Endothelial cell (in vitro differentiated cells): Measurements from ENCODE around the gene FLOT1. TPM values are rescaled to one million over a fixed set of nuclear protein-coding genes. Genes with fewer than 3 reads are reported as not detected.

Experiments
- DNase-seq: peaks from one replicate; pipeline ENCODE4 v3.0.0; 2021; ENCODE audit warnings: low spot score
- H3K27ac Mint-ChIP-seq: one replicate; pipeline ENCODE4 v1.8.0; 2021; ENCODE audit warnings: mixed read lengths, inconsistent platforms; ENCODE audit not compliant: unreplicated experiment
- H3K27me3 Mint-ChIP-seq: one replicate; pipeline ENCODE4 v1.8.0; 2021; ENCODE audit warnings: mild to moderate bottlenecking, moderate library complexity, mixed read lengths, inconsistent platforms; ENCODE audit not compliant: unreplicated experiment
- H3K36me3 Mint-ChIP-seq: one replicate; pipeline ENCODE4 v1.8.0; 2021; ENCODE audit warnings: mild to moderate bottlenecking, low read depth, mixed read lengths, inconsistent platforms; ENCODE audit not compliant: unreplicated experiment
- H3K4me1 Mint-ChIP-seq: one replicate; pipeline ENCODE4 v1.8.0; 2021; ENCODE audit warnings: mild to moderate bottlenecking, mixed read lengths, inconsistent platforms; ENCODE audit not compliant: unreplicated experiment
- H3K4me3 Mint-ChIP-seq: one replicate; pipeline ENCODE4 v1.8.0; 2021; ENCODE audit warnings: mild to moderate bottlenecking, mixed read lengths, inconsistent platforms; ENCODE audit not compliant: unreplicated experiment
- H3K9me3 Mint-ChIP-seq: one replicate; pipeline ENCODE4 v1.8.0; 2021; ENCODE audit warnings: mixed read lengths, inconsistent platforms; ENCODE audit not compliant: unreplicated experiment
- total RNA-seq: library from RNA; stranded (reverse); fragmentation: NEBNext Ultra II Directional; extraction: Animal tissue kit (Norgen Biotek cat#: 25700); gene quantifications from one replicate; pipeline ENCODE4 v1.2.1, GENCODE V29; 2021; ENCODE audit not compliant: unreplicated experiment
- TF ChIP-seq, protein P1 (sequence below): fragments of 200-600 bp; sonication (generic); IDR thresholded peaks from one replicate; pipeline ENCODE4 v1.5.0; 2021; ENCODE audit warnings: antibody characterized with exemption; ENCODE audit not compliant: unreplicated experiment

Gene FLOT1
- total RNA-seq, 1 donor from 2014 or later: 136 TPM

DNA sequence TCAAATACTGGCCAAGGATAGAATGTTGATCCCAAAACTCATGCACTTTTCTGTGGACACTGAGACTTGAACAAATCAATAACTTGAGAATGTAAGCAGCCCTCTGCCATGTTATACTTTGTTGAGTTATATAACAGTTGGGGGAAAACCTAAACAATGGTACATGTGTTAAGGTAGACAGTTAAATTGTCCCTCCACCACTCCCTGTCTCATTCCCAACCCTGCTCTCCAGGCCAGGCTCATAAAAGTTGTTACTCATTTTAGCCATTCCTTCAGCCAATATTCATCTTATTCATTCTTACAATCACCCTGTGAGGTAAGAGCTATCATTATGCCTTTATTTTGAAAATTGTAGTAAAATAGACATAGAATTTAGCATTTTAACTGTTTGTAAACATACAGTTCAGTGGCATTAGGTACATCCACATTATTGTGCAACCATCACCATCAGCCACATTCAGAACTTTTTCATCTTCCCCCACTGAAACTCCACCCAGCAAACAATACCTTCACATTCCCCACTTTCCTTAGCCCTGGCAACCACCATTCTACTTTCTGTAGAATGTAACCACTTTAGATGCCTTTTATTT is 40.0 kb upstream of the FLOT1 start:
- Mint-ChIP-seq H3K4me3 (peak overlapping the region; percentile 42), H3K4me1 (peaks cover 4% of the 10 kb centered on the region), H3K27ac (peak overlapping the region; percentile 11), H3K36me3 (peaks cover 4% of the 10 kb centered on the region), H3K27me3 (peaks cover 2% of the 10 kb centered on the region), H3K9me3 (no peaks in the 10 kb centered on the region)
- TF ChIP-seq, protein P1, sequence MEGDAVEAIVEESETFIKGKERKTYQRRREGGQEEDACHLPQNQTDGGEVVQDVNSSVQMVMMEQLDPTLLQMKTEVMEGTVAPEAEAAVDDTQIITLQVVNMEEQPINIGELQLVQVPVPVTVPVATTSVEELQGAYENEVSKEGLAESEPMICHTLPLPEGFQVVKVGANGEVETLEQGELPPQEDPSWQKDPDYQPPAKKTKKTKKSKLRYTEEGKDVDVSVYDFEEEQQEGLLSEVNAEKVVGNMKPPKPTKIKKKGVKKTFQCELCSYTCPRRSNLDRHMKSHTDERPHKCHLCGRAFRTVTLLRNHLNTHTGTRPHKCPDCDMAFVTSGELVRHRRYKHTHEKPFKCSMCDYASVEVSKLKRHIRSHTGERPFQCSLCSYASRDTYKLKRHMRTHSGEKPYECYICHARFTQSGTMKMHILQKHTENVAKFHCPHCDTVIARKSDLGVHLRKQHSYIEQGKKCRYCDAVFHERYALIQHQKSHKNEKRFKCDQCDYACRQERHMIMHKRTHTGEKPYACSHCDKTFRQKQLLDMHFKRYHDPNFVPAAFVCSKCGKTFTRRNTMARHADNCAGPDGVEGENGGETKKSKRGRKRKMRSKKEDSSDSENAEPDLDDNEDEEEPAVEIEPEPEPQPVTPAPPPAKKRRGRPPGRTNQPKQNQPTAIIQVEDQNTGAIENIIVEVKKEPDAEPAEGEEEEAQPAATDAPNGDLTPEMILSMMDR: no peak
- DNase-seq: no peak

DNA sequence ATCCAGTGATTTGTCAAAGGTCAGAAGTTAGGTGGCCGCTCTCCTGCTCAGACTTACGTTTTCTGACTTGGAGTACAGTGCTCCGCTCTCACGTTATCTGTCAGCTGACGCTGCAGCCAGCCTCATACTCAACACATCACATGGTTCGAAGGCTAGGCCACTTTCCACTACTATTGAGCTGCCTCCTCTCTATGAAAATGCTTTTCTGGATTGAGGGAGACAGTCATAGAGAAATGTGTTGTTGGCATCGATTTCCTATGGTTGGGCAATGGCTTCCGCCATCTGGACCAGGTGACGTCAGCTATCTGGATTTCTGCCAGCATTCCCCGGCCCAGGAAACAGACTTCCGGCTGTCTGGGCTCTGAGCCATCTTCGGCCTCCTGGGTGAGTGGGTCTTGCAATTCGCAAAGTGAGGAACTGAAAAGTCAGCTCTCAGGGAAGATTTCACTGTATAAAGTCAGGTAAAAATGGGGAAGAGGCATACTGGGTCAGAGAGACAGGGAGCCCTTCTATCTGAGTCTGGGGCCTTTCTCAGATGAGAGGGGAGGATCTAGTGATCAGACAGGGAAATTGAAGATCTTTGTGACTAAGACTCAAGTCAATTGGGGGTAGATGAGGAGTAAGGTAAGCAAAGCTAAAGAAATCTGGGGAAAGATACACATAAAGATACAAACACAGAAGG is 39.4 kb upstream of the FLOT1 start:
- Mint-ChIP-seq H3K4me3 (peak overlapping the region; percentile 42), H3K4me1 (peaks cover 4% of the 10 kb centered on the region), H3K36me3 (peaks cover 4% of the 10 kb centered on the region)

DNA sequence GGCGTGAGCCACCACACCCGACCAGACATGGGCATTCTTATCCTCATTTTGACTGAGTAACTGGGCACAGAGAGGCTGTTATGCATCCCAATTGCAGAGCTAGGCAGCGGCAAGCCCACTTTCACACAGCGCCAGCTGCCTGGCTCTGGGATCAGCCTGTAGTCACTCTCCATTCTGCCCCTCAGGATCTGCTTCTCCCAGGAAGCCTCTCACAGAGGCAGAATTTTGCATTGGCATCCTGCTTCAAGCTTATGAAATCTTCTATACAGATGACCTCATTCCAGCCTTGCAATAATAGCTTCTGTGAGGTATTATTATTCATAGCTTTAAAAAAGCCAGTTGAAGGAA is 38.9 kb upstream of the FLOT1 start:
- peaks cover 4% of the 10 kb centered on the region for H3K36me3 Mint-ChIP-seq

More for the DNA sequence above, 39.4 kb upstream of the FLOT1 start:
- DNase-seq: no peak
- TF ChIP-seq, protein P1: no peak
- Mint-ChIP-seq H3K27ac (peak overlapping the region; percentile 11), H3K27me3 (peaks cover 2% of the 10 kb centered on the region), H3K9me3 (no peaks in the 10 kb centered on the region)

DNA sequence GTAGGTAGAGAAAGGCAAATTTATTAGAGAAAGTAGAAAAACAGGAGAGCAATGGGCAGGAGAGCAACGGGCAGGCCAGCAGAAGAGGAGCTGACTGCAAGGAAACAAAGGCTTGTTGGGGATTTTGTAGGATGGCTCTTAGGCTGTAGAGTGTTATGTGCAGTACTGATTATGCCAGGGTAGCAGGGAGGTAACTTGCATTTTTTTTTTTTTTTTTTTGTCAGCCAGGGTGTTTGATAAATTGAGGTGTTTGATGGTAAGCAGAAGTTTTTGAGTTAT is 38.1 kb upstream of the FLOT1 start:
- Mint-ChIP-seq H3K36me3 (peaks cover 4% of the 10 kb centered on the region), H3K4me1 (peaks cover 4% of the 10 kb centered on the region), H3K27ac (no peak overlapping the region), H3K4me3 (no peak overlapping the region), H3K9me3 (no peaks in the 10 kb centered on the region), H3K27me3 (peaks cover 2% of the 10 kb centered on the region)
- no peak for DNase-seq
- TF ChIP-seq, protein P1: no peak

More for the DNA sequence above, 38.9 kb upstream of the FLOT1 start:
- H3K4me3 Mint-ChIP-seq: no peak overlapping the region
- no peak overlapping the region for H3K27ac Mint-ChIP-seq
- peaks cover 2% of the 10 kb centered on the region for H3K27me3 Mint-ChIP-seq
- H3K9me3 Mint-ChIP-seq: no peaks in the 10 kb centered on the region
- H3K4me1 Mint-ChIP-seq: peaks cover 4% of the 10 kb centered on the region
- DNase-seq: no peak
- TF ChIP-seq, protein P1: no peak

DNA sequence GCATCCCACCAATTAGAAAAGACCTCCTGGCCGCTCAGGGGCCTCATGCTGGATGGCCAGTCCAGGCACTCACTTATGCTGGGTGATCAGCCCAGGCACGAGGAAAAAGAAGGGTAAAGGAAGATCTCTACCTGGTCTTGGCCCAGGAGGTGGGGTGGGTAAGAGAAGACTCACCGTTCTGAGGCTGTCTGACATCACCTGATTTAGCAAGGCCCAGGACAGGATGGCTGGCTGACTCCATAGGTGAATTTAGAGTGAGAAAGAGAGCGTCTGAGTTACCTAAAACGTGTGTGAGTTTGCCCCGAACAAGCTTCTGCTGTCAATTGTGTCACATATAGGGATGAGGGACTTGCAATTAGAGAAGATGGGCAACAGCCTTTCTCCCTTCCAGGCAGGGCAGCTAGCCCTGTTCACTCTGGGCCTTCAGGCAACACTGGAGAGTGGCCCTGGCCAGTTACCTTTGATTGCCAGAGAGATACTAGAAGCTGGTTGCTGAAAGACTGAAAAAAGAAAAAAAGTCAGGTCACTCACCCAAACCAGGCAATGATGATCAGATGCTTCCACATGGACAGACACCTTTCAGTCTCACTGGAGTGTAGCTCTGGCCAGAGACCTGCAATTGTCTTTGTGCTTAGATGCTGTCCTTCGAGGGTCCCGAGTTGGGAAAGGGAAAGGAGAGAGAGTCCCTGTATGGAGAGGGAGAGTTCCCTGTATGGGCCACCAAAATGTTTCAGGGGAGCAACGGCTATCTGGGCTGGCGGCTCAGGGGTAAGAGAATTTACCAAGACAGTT is 37.6 kb upstream of the FLOT1 start:
- H3K36me3 Mint-ChIP-seq: peaks cover 4% of the 10 kb centered on the region
- no peak overlapping the region for H3K4me3 Mint-ChIP-seq
- no peaks in the 10 kb centered on the region for H3K9me3 Mint-ChIP-seq
- TF ChIP-seq, protein P1: no peak
- peaks cover 2% of the 10 kb centered on the region for H3K27me3 Mint-ChIP-seq
- H3K4me1 Mint-ChIP-seq: peaks cover 4% of the 10 kb centered on the region
- DNase-seq: no peak
- no peak overlapping the region for H3K27ac Mint-ChIP-seq
